GM12875 (cell line): Measurements from ENCODE around the gene CADPS.

Experiments used
- H3K4me3 ChIP-seq: one replicate; pipeline ENCODE4 v1.5.1; 2011; ENCODE audit warnings: low read depth, low read length, control low read depth
- TF ChIP-seq, protein P1 (sequence below): IDR thresholded peaks from 2 replicates; pipeline ENCODE4 v1.5.1; 2011; ENCODE audit warnings: low read depth, mild to moderate bottlenecking, control low read depth, inconsistent platforms, low read length, moderate library complexity, borderline replicate concordance; ENCODE audit not compliant: insufficient read depth

The CADPS gene

GRCh38 chr3:62911526-62911925 is 36.3 kb upstream of the CADPS start:
- TF ChIP-seq, protein P1, sequence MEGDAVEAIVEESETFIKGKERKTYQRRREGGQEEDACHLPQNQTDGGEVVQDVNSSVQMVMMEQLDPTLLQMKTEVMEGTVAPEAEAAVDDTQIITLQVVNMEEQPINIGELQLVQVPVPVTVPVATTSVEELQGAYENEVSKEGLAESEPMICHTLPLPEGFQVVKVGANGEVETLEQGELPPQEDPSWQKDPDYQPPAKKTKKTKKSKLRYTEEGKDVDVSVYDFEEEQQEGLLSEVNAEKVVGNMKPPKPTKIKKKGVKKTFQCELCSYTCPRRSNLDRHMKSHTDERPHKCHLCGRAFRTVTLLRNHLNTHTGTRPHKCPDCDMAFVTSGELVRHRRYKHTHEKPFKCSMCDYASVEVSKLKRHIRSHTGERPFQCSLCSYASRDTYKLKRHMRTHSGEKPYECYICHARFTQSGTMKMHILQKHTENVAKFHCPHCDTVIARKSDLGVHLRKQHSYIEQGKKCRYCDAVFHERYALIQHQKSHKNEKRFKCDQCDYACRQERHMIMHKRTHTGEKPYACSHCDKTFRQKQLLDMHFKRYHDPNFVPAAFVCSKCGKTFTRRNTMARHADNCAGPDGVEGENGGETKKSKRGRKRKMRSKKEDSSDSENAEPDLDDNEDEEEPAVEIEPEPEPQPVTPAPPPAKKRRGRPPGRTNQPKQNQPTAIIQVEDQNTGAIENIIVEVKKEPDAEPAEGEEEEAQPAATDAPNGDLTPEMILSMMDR = no peak
- H3K4me3 ChIP-seq = no peak overlapping the region

- TF ChIP-seq, protein P1 = no peak
- H3K4me3 ChIP-seq = no peak overlapping the region
These were observed 30.1 kb upstream of the CADPS start for GRCh38 chr3:62905331-62905730.

DNA sequence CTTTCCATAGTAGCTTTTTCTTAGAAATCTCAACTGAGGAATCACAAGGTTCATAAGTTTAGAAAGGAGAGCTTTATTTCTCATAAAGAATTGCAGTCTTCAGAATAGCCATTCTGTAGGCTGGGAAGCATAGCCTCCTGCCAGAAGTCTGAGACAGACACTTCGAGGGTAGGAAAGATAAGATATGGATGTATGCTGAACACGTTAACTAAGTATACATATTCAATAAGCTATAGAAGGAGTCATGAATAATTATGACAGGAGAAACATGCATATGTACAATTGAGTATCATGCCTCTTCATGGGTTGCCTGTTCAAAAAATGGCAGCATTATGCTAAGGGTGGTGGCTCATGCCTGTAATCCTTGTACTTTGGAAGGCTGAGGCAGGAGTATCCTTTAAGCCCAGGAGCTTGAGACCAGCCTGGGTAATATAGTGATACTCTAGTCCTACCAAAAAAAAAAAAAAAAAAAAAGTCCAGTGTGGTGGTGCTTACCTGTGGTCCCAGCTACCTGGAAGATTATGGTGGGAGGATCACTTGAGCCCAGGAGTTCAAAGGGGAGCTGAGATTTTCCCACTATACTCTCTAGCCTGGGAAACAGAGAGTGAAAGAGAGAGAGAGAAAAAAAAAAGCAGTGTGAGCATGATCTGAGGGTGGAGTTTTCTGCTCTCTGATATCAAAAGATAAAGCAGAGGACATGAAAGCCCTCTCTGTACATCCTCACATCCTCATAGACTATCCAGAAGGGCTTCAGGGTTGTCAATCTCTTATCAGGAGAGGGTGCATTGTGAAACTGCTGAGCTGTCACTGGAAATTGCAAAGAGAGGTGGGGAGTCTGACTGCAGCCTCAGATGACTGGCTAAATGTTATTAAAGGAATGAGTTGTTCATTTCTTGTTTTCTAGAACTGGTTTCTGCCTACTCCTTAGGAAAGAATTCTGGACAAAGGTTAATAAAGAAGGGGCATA is 23.6 kb upstream of the CADPS start:
- no peak overlapping the region for H3K4me3 ChIP-seq
- TF ChIP-seq, protein P1 = no peak

- TF ChIP-seq, protein P1 = no peak
- no peak overlapping the region for H3K4me3 ChIP-seq
These were observed 20.7 kb upstream of the CADPS start for GRCh38 chr3:62895901-62896300.

DNA sequence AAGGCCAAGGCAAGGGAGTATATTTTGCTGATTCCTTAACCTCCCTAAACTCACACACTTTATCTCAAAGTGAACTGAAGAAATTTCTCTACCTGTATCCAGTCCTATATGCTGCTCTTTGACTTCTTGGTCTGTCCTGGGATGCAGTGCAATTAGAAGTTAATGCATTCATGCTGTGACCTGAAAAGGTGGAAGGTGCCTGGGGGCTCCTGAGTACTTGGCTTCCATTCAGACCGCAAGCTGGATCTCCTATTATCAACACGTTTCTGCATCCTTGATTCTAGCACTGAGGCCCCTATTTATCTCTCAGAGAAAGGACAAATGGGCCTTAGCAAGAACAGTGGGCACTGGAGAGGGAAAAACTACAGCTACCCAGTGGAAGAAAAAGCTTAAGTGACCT is 17.7 kb upstream of the CADPS start:
- TF ChIP-seq, protein P1 = no peak
- no peak overlapping the region for H3K4me3 ChIP-seq

GRCh38 chr3:62892045-62892444 is 16.8 kb upstream of the CADPS start:
- TF ChIP-seq, protein P1 = no peak
- H3K4me3 ChIP-seq = no peak overlapping the region

DNA sequence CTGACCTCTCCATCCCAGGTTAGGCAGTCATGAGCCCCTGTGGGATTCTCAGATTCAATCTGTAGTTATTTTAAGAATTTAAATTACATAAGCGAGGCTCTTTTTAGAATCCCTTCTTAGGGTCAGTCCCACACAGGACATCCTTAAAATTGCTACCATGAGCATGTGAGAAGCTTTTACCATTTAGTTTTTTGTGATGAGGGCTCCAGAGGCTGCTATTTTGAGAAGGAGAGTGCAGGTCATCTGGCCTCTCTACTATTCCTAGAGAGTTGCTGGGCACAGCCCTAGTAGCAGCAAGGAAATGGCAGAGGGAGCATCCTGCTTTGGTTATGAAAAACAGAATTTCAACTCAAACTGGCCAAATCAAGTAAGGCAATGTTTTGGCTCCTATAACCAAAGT is 13.6 kb upstream of the CADPS start:
- H3K4me3 ChIP-seq = no peak overlapping the region
- TF ChIP-seq, protein P1 = no peak
